ENCODE results near the gene CNN2.

- TF ChIP-seq CTCF (IDR thresholded peaks at IDR 0.05) (no peak), POLR2A (IDR thresholded peaks at IDR 0.05) (no peak)
These were observed 48.3 kb downstream of the CNN2 start for GRCh38 chr19:1074544-1075283.

Data from body of pancreas (tissue), 4 donors.